Sigmoid colon (tissue), 7 donors: ENCODE results near the gene CUL4A. TPM values are rescaled to one million over a fixed set of nuclear protein-coding genes. Genes with fewer than 3 reads are reported as not detected.

Source experiments
- DNase-seq: peaks from one replicate; pipeline ENCODE4 v3.0.0-alpha.2; 2019
- H3K27ac ChIP-seq, 4 donors: fragments of 200-600 bp; sonication (generic); one replicate each; pipeline ENCODE4 v1.5.1; 2016 to 2019; ENCODE audit warnings: mild to moderate bottlenecking in 1 of 4
- H3K27me3 ChIP-seq, 3 donors: fragments of 200-600 bp; sonication (generic); one replicate each; pipeline ENCODE4 v1.5.1; 2019; ENCODE audit warnings: mild to moderate bottlenecking in 1 of 3
- H3K36me3 ChIP-seq, 4 donors: fragments of 200-600 bp; sonication (generic); one replicate each; pipeline ENCODE4 v1.5.1; 2016 to 2019
- H3K4me1 ChIP-seq, 4 donors: fragments of 200-600 bp; sonication (generic); one replicate each; pipeline ENCODE4 v1.5.1; 2017 to 2019
- H3K4me3 ChIP-seq, 4 donors: fragments of 200-600 bp; sonication (generic); one replicate each; pipeline ENCODE4 v1.5.1; 2017 to 2019; ENCODE audit warnings: mild to moderate bottlenecking in 2 of 4, moderate library complexity in 1 of 4
- H3K9me3 ChIP-seq, 4 donors: fragments of 200-600 bp in 3 of 4; sonication (generic) in 3 of 4; one replicate each; pipeline versions ENCODE4 v1.5.1 to v1.6.1; 2013 to 2019
- EP300 ChIP-seq, 4 donors: sonication (generic); formaldehyde crosslinking; IDR thresholded peaks; one replicate each; pipeline ENCODE4 v1.6.1; 2017; ENCODE audit warnings: antibody characterized with exemption in 4 of 4
- POLR2A ChIP-seq, 2 donors: fragments of 450-650 bp; IDR thresholded peaks; one replicate each; pipeline ENCODE4 v1.6.1; 2016; ENCODE audit warnings: antibody characterized with exemption in 2 of 2, mild to moderate bottlenecking in 2 of 2, moderate library complexity in 2 of 2
- POLR2AphosphoS5 ChIP-seq, 4 donors: sonication (generic); formaldehyde crosslinking; IDR thresholded peaks; one replicate each; pipeline ENCODE4 v1.6.1; 2017; ENCODE audit warnings: antibody characterized with exemption in 4 of 4
- WGBS, 2 donors: extraction: QIAGEN DNeasy Blood & Tissue Kit; methylation state at CpG; one replicate each; pipeline ENCODE4 v1.1.7; 2013; 5-methylcytosine and 5-hydroxymethylcytosine counted together
- intact Hi-C: fragments of 100-400 bp; cut with DNase I; formaldehyde crosslinking; loops from one replicate; pipeline ENCODE4 v1.15.1; 2023
- polyA plus RNA-seq, 3 donors: library from polyadenylated mRNA; stranded (reverse); fragments of 200-250 nt; gene quantifications; one replicate each; pipeline ENCODE4 v1.2.3, GENCODE V29; 2013
- total RNA-seq, 4 donors: library from RNA; depleted of rRNA; stranded (reverse); fragments of >200 nt; gene quantifications; one replicate each; pipeline ENCODE4 v1.1.0, GENCODE V29; 2016
- TF ChIP-seq, protein P1 (sequence below), 4 experiments: fragments of 450-650 bp in 3 of 4; fragments of 200-600 bp in 1 of 4; IDR thresholded peaks; one replicate each; pipeline ENCODE4 v1.5.1; 2016 to 2019; ENCODE audit warnings: antibody characterized with exemption in 4 of 4, mild to moderate bottlenecking in 3 of 4, moderate library complexity in 2 of 4
- donor health status: healthy with polysubstance abuse.
- donor health status: Bipolar disorder and iron deficiency.
- donor health status: healthy.

The CUL4A gene
- total and polyA plus RNA-seq, 7 donors: 22.2 to 115 (median 72.6) TPM

GRCh38 chr13:113267642-113268405, 58.4 kb downstream of the CUL4A start:
- TF ChIP-seq EP300 (IDR thresholded peaks at IDR 0.05) (no peak), POLR2A (IDR thresholded peaks at IDR 0.05) (no peak), POLR2AphosphoS5 (IDR thresholded peaks at IDR 0.05) (no peak)
- TF ChIP-seq, protein P1, sequence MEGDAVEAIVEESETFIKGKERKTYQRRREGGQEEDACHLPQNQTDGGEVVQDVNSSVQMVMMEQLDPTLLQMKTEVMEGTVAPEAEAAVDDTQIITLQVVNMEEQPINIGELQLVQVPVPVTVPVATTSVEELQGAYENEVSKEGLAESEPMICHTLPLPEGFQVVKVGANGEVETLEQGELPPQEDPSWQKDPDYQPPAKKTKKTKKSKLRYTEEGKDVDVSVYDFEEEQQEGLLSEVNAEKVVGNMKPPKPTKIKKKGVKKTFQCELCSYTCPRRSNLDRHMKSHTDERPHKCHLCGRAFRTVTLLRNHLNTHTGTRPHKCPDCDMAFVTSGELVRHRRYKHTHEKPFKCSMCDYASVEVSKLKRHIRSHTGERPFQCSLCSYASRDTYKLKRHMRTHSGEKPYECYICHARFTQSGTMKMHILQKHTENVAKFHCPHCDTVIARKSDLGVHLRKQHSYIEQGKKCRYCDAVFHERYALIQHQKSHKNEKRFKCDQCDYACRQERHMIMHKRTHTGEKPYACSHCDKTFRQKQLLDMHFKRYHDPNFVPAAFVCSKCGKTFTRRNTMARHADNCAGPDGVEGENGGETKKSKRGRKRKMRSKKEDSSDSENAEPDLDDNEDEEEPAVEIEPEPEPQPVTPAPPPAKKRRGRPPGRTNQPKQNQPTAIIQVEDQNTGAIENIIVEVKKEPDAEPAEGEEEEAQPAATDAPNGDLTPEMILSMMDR (IDR thresholded peaks at IDR 0.05): no peak
- DNase-seq: no peak
- no peaks in the 10 kb centered on the region for H3K9me3 ChIP-seq
- intact Hi-C loops: no loop called here
- H3K27me3 ChIP-seq: no peaks in the 10 kb centered on the region
- H3K4me3 ChIP-seq: no peak overlapping the region
- WGBS, 2 donors: 94 to 95% methylated on average over 20 of the region's 20 CpGs
- H3K4me1 ChIP-seq: no peaks in the 10 kb centered on the region
- peaks cover 0 to 25% (median 8%) of the 10 kb centered on the region in 4 donors for H3K36me3 ChIP-seq
- H3K27ac ChIP-seq: no peak overlapping the region

- intact Hi-C loops: no loop called here
- WGBS, 2 donors: 91 to 94% methylated on average over 2 of the region's 2 CpGs
- H3K4me3 ChIP-seq: no peak overlapping the region
Measured at GRCh38 chr13:113272031-113272430, 62.6 kb downstream of the CUL4A start.

DNA sequence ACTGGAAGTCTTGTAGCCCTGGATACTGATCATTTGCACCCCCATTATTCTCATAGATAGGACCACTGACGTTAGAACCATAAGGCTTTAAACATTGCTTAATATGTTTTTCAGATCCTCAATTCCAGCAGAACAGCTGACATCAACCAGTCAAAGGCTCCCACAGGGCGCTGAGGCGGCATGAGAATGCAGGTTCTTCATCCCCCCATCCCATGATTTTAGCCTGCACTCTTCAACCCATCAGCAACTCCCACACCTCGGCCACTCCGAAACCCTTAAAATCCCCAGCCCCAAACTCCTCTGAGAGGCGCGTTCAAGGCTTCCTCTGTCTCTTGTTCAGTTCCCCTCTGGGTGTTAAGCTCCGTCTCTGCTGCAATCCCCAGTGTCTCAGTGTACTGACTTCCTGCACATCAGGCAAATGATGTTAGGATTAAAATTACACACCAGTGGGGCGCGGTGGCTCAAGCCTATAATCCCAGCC, 63.3 kb downstream of the CUL4A start:
- intact Hi-C loops: no loop called here
- no peaks in the 10 kb centered on the region for H3K27me3 ChIP-seq
- H3K4me3 ChIP-seq: no peak overlapping the region
- 89 to 93% methylated on average over 10 of the region's 10 CpGs for WGBS, 2 donors
- DNase-seq: no peak
- H3K9me3 ChIP-seq: no peaks in the 10 kb centered on the region
- peaks cover 0 to 9% (median 0%) of the 10 kb centered on the region in 4 donors for H3K36me3 ChIP-seq
- no peaks in the 10 kb centered on the region for H3K4me1 ChIP-seq
- TF ChIP-seq POLR2AphosphoS5 (IDR thresholded peaks at IDR 0.05) (no peak), EP300 (IDR thresholded peaks at IDR 0.05) (no peak), POLR2A (IDR thresholded peaks at IDR 0.05) (no peak)
- TF ChIP-seq, protein P1 (IDR thresholded peaks at IDR 0.05): no peak
- H3K27ac ChIP-seq: no peak overlapping the region

More at GRCh38 chr13:113272031-113272430, 62.6 kb downstream of the CUL4A start:
- H3K4me1 ChIP-seq: no peaks in the 10 kb centered on the region
- no peaks in the 10 kb centered on the region for H3K9me3 ChIP-seq
- H3K27me3 ChIP-seq: no peaks in the 10 kb centered on the region
- no peak overlapping the region for H3K27ac ChIP-seq
- peaks cover 0 to 9% (median 0%) of the 10 kb centered on the region in 4 donors for H3K36me3 ChIP-seq
- DNase-seq: no peak
- TF ChIP-seq POLR2A (IDR thresholded peaks at IDR 0.05) (no peak), EP300 (IDR thresholded peaks at IDR 0.05) (no peak), POLR2AphosphoS5 (IDR thresholded peaks at IDR 0.05) (no peak)
- TF ChIP-seq, protein P1 (IDR thresholded peaks at IDR 0.05): no peak

DNA sequence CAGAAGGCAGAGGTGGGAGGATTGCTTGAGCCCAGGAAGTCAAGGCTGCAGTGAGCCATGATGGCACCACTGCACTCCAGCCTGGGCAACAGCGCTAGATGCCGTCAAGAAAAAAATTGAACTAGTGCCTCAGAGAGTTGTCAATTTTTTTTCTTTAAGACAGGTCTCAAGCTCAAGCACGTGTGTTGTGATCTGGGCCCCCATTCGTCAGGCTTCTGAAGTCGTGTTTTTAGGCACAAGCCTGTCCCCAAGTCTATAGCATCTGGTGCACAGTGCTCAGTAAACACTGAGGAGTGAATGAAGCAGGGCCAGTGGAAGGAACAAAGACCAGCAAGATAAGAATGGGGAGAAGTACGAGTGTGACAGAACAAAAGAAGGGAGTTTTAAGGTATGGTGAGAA, 63.9 kb downstream of the CUL4A start:
- intact Hi-C loops: no loop called here

More for the DNA sequence above, 63.9 kb downstream of the CUL4A start:
- no peak for TF ChIP-seq POLR2A (IDR thresholded peaks at IDR 0.05)
- TF ChIP-seq, protein P1 (IDR thresholded peaks at IDR 0.05): no peak
- TF ChIP-seq POLR2AphosphoS5 (IDR thresholded peaks at IDR 0.05): no peak
- no peak for TF ChIP-seq EP300 (IDR thresholded peaks at IDR 0.05)
- H3K27ac ChIP-seq: no peak overlapping the region
- no peak overlapping the region for H3K4me3 ChIP-seq
- H3K4me1 ChIP-seq: no peaks in the 10 kb centered on the region
- 88 to 89% methylated on average over 6 of the region's 6 CpGs for WGBS, 2 donors
- no peaks in the 10 kb centered on the region for H3K27me3 ChIP-seq
- peaks cover 0 to 9% (median 0%) of the 10 kb centered on the region in 4 donors for H3K36me3 ChIP-seq
- H3K9me3 ChIP-seq: no peaks in the 10 kb centered on the region
- DNase-seq: no peak
